Suppressor macrophage treated with lipopolysaccharide for 1 hour (primary cell): Measurements from ENCODE around the gene DDOST.
"Not testable (repeated sequence)": the region's sequence is repeated elsewhere in the genome, so short reads cannot be mapped to it uniquely, and the experiment has no call there.

Source experiments
- DNase-seq, 3 donors: peaks; one replicate each; pipeline ENCODE4 v3.0.0-alpha.2; 2020 to 2022

DDOST gene

DNA sequence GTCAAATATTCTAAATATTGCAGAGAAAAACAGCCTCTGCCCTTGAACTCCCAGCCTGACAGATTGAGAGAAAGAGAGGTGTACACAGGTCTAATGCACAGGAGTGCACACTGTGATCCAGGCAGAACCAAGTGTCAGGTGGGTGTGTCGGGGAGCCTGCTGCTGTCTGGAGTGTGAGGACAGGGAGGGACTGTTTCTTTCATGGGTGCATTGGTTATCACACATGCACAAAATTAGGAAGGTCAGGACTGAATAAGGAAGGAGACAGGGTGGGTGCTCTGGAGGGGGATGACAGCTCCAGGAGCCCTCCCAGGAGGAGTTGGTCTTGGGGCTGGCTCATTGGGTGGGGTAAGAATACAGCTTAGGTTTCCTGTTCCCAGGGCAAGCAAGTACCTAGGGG, 41.2 kb downstream of the DDOST start:
- DNase-seq: no peak

DNA sequence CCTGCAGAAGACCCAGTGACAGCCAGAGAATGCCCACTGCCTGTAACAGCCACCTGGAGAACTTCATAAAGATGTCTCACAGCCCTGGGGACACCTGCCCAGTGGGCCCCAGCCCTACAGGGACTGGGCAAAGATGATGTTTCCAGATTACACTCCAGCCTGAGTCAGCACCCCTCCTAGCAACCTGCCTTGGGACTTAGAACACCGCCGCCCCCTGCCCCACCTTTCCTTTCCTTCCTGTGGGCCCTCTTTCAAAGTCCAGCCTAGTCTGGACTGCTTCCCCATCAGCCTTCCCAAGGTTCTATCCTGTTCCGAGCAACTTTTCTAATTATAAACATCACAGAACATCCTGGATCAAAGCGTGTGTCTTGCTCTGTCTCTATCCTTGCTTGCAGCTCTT, 42.6 kb downstream of the DDOST start:
- DNase-seq: no peak

- no peak for DNase-seq
Measured at GRCh38 chr1:20616847-20617487, 44.2 kb downstream of the DDOST start.

DNA sequence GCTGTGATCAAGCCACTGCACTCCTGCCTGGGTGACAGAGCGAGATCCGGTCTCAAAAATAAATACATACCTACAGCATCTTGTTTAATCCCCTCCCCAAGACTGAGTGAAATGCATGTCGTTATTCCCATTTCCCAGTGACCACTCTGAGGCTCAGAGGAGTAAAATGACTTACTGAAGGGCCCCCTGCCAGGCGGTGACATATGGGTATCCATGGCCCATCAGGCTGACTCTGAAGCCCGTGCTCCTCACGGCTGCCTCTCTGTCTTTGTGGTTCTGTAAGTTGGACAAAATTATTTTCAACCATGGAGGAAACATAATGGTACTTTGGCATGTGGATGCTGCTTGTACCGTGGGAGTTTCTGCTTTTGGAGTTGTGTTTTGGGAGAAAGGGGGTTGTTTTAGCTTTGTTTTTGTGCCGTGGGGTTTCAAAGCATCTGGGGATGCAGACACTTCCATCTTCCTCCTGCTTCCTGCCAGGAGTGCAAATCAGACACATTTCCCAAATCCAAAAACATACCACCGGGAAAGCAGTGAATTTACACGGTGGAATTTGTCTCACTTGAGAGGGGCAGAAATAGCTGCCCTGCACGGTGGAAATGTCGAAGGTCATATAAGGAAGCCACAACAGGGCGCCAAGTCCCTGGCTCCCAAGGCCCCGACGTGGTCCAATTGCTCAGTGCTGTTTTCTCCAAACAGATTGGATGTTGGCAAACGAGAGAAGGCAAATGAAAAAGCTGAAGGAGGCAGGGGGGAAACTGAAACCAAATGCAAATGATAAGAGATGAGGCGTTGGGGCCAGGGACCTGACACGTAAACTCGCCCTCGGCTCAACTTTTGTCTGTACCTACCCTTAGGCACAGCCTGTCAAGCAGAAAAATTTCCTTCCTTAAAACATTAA, 45.0 kb downstream of the DDOST start:
- no peak for DNase-seq

DNA sequence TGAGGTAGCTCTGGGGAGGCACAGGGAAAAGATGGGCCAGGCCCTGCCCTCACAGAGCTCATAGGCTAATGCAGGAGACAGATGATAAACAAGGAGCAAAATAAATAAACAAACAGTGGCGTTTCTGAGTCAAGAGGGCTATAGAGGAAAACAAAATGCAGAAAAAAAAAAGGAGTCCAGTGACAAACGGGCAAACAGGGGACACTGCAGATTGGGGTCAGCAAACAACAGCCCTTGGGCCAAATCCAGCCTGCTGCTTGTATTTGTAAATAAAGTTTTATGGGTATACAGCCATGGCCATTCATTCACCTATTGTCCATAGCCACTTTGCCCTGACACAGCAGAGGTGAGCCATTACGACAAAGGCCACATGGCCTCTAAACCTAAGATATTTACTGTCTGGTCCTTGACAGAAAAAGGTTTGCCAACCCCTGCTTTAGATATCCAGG, 47.0 kb downstream of the DDOST start:
- DNase-seq: no peak

- DNase-seq: no peak
Measured at GRCh38 chr1:20612221-20612746, 48.9 kb downstream of the DDOST start.

DNA sequence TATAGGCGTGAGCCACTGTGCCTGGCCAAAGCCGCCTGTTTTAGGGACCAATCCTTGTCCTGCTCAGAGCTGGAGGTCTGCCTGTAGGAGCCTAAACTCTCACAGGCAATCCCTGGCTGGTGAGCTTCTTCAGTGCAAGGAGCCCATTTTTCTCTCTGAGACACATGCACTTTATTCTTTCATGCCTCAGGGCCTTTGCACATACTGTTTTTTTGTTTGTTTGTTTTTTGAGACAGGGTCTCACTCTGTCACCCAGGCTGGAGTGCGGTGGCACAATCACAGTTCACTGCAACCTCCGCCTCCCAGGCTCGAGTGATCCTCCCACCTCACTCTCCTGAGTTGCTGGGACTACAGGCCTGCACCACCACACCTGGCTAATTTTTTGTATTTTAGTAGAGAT, 49.5 kb downstream of the DDOST start:
- DNase-seq: no peak

GRCh38 chr1:20610970-20611369, 50.2 kb downstream of the DDOST start:
- no peak for DNase-seq

DNA sequence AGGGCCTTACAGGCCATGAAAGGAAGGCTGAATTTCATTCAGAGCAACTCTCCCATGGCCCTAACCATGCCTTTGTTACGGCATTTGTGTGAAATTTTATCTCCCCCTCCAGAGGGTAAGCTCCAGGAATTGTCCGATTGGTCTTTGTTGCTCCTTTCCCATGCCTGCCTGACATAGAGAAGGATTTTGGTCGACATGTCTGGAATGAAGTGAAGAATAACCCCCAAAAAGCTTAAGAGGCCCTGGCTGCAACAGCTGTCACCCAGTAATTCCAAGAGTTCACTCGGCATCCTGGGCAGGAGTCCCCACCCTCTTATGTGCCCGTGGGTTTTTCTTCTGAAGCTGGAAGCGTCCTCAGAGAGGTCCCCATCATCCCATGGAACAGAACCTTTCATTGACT, 51.6 kb downstream of the DDOST start:
- no peak for DNase-seq

- DNase-seq: not testable (repeated sequence)
Measured at GRCh38 chr1:20606801-20607570, 54.2 kb downstream of the DDOST start.

DNA sequence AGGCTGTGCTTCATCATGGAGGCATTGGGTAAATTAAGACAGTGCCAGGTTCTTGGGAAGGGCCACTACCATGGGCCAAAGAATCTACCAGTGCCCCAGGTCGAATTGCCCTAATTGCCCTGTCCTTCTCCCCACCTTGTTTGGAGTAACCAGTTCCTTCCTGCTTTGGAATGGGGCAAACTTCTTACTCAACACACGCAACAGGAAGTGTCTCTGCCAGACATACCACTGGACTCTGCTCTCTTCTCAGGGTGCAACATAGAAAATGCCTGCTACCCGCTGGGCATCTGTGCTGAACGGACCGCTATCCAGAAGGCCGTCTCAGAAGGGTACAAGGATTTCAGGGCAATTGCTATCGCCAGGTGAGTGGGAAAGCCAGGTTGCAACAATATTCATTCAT, 56.5 kb downstream of the DDOST start:
- peak; percentile 33 to 39 (median 35) for DNase-seq

- DNase-seq: peak; percentile 88 to 93 (median 90)
Measured at GRCh38 chr1:20603504-20604464, 57.4 kb downstream of the DDOST start.

DNA sequence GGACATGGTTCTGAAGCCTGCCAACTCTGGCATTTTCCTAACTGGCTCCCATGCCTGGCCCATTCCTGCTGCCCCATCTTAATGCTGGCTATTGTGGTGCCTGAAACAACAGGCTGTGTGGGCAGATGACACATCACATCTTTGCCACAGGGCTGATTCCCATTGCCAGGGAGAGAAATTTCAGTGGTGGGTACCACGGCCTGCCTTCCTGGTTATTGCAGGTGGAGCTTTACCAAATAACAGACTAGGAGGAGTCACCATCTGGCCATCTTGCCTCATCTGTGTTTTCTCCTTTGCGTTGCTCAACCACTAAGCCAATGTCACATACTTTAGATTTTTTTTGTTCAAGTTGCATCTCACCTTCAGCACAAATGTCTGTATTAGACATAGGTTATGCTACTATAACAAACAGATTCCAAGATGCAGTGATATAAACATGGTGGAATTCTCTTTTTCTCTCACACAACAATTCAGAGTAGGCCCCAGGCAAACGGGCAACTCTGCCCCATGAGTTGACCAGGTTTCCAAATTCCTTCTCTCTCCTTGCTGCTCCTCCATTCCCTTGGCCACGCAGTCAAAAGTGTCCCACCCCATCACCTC, 58.2 kb downstream of the DDOST start:
- no peak for DNase-seq
